Hepatocyte (in vitro differentiated cells): ENCODE measurements around the gene ZFYVE27. TPM values are rescaled to one million over a fixed set of nuclear protein-coding genes. Genes with fewer than 3 reads are reported as not detected.

Experiments used
- DNase-seq: peaks from one replicate; pipeline ENCODE4 v3.0.0-alpha.2; 2016; ENCODE audit warnings: low spot score
- H2AFZ ChIP-seq: fragments of 200-600 bp; sonication (generic); 2 replicates; pipeline ENCODE4 v1.6.0; 2016; ENCODE audit warnings: antibody characterized with exemption, mild to moderate bottlenecking
- H3K27ac ChIP-seq: fragments of 200-600 bp; sonication (generic); 2 replicates; pipeline ENCODE4 v1.5.1; 2016; ENCODE audit warnings: mild to moderate bottlenecking
- H3K27me3 ChIP-seq: fragments of 200-600 bp; sonication (generic); 2 replicates; pipeline ENCODE4 v1.6.1; 2016
- H3K36me3 ChIP-seq: fragments of 200-600 bp; sonication (generic); replicated peaks from 2 replicates; pipeline ENCODE4 v1.5.1; 2016; ENCODE audit warnings: low read depth; ENCODE audit not compliant: insufficient read depth
- H3K4me1 ChIP-seq: fragments of 200-600 bp; sonication (generic); 2 replicates; pipeline ENCODE4 v1.5.1; 2016; ENCODE audit warnings: mild to moderate bottlenecking, moderate library complexity; ENCODE audit not compliant: insufficient read depth
- H3K4me2 ChIP-seq: fragments of 200-600 bp; sonication (generic); 2 replicates; pipeline ENCODE4 v1.6.0; 2016
- H3K4me3 ChIP-seq: fragments of 200-600 bp; sonication (generic); 2 replicates; pipeline ENCODE4 v1.5.1; 2016; ENCODE audit warnings: mild to moderate bottlenecking
- H3K79me2 ChIP-seq: fragments of 200-600 bp; sonication (generic); 2 replicates; pipeline ENCODE4 v1.6.0; 2017; ENCODE audit warnings: mild to moderate bottlenecking
- H3K9me2 ChIP-seq: fragments of 200-600 bp; sonication (generic); replicated peaks from 2 replicates; pipeline ENCODE4 v1.6.0; 2017; ENCODE audit warnings: mild to moderate bottlenecking; ENCODE audit not compliant: insufficient read depth
- H3K9me3 ChIP-seq: fragments of 200-600 bp; sonication (generic); 2 replicates; pipeline ENCODE4 v1.5.1; 2016; ENCODE audit warnings: low read depth, mild to moderate bottlenecking
- H4K20me1 ChIP-seq: fragments of 200-600 bp; sonication (generic); 2 replicates; pipeline ENCODE4 v1.6.0; 2016; ENCODE audit warnings: mild to moderate bottlenecking; ENCODE audit not compliant: insufficient read depth, poor library complexity, severe bottlenecking
- CTCF ChIP-seq: fragments of 200-600 bp; sonication (generic); IDR thresholded peaks from 2 replicates; pipeline ENCODE4 v1.5.1; 2016; ENCODE audit warnings: antibody characterized with exemption, mild to moderate bottlenecking; ENCODE audit not compliant: poor library complexity
- EZH2 ChIP-seq: fragments of 200-600 bp; sonication (generic); IDR thresholded peaks from 2 replicates; pipeline ENCODE4 v1.6.1; 2016; ENCODE audit warnings: antibody characterized with exemption, mild to moderate bottlenecking, borderline replicate concordance
- EZH2phosphoT487 ChIP-seq: fragments of 200-600 bp; sonication (generic); IDR thresholded peaks from one replicate; pipeline ENCODE4 v1.6.1; 2018; ENCODE audit warnings: antibody characterized with exemption, mild to moderate bottlenecking, low read depth, moderate library complexity; ENCODE audit not compliant: unreplicated experiment, severe bottlenecking
- WGBS: methylation state at CpG from one replicate; pipeline ENCODE4 v1.1.6; 2016; ENCODE audit warnings: low lambda C conversion rate; ENCODE audit errors: missing lambda C conversion rate; 5-methylcytosine and 5-hydroxymethylcytosine counted together
- polyA plus RNA-seq: library from polyadenylated mRNA; unstranded; fragments of >200 nt; fragmentation: Nextera tagmentation; extraction: Ambion mirVana; gene quantifications from 2 replicates; pipeline ENCODE4 v1.2.1, GENCODE V29; 2016
- total RNA-seq: library from RNA; depleted of rRNA; stranded (reverse); fragments of >200 nt; gene quantifications from 2 replicates; pipeline ENCODE4 v1.2.3, GENCODE V29; 2014

Gene ZFYVE27
- total and polyA plus RNA-seq, 2 experiments from 2014 or later: 24.9 to 30.3 TPM

DNA sequence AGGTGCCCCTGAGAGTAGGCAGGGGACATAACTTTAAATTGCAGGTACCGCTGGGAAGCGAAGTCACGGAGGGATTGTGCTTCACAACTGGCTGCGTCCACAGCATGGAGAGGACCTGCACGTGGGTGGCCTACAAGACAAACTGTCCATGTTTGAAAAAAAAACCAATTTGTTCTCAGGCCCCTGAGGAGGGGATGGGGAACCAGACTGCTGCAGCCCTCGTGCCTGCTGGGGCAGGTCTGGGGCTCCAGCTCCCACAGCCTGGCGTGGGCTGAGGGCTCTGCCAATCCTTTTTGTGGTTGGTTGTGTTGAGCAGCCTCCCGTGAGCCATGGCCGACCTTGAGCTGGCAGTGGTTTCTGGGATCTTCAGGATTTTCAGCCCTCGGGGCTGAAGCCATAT, 25.1 kb downstream of the ZFYVE27 start:
- no peak overlapping the region for H2AFZ ChIP-seq
- no peaks in the 10 kb centered on the region for H3K9me2 ChIP-seq
- no peak overlapping the region for H3K27ac ChIP-seq
- no peaks in the 10 kb centered on the region for H4K20me1 ChIP-seq
- no peaks in the 10 kb centered on the region for H3K79me2 ChIP-seq
- H3K4me1 ChIP-seq: no peaks in the 10 kb centered on the region
- TF ChIP-seq EZH2phosphoT487: no peak
- no peak for TF ChIP-seq EZH2
- no peak for TF ChIP-seq CTCF
- H3K4me2 ChIP-seq: no peak overlapping the region
- no peaks in the 10 kb centered on the region for H3K36me3 ChIP-seq
- 95% methylated on average over 10 of the region's 10 CpGs for WGBS
- no peaks in the 10 kb centered on the region for H3K27me3 ChIP-seq
- no peak for DNase-seq
- H3K9me3 ChIP-seq: no peaks in the 10 kb centered on the region
- no peak overlapping the region for H3K4me3 ChIP-seq

GRCh38 chr10:97762816-97763215, 25.9 kb downstream of the ZFYVE27 start:
- no peaks in the 10 kb centered on the region for H3K36me3 ChIP-seq
- H2AFZ ChIP-seq: no peak overlapping the region
- peak overlapping the region; percentile 16 for H3K27ac ChIP-seq
- no peaks in the 10 kb centered on the region for H3K4me1 ChIP-seq
- H3K9me2 ChIP-seq: no peaks in the 10 kb centered on the region
- H3K4me2 ChIP-seq: no peak overlapping the region
- no peaks in the 10 kb centered on the region for H4K20me1 ChIP-seq
- no peak for TF ChIP-seq EZH2
- no peak for TF ChIP-seq CTCF
- no peak for TF ChIP-seq EZH2phosphoT487
- no peaks in the 10 kb centered on the region for H3K79me2 ChIP-seq
- H3K9me3 ChIP-seq: no peaks in the 10 kb centered on the region
- H3K4me3 ChIP-seq: no peak overlapping the region
- no peaks in the 10 kb centered on the region for H3K27me3 ChIP-seq
- no peak for DNase-seq
- WGBS: 70% methylated on average over 5 of the region's 5 CpGs

- Histone ChIP-seq H3K4me1 (no peaks in the 10 kb centered on the region), H2AFZ (no peak overlapping the region), H3K9me3 (no peaks in the 10 kb centered on the region), H3K4me3 (no peak overlapping the region), H3K9me2 (no peaks in the 10 kb centered on the region), H3K36me3 (no peaks in the 10 kb centered on the region), H3K79me2 (no peaks in the 10 kb centered on the region), H3K27ac (peak overlapping the region; percentile 16), H3K4me2 (no peak overlapping the region), H4K20me1 (no peaks in the 10 kb centered on the region), H3K27me3 (no peaks in the 10 kb centered on the region)
- no peak for DNase-seq
- TF ChIP-seq CTCF (no peak), EZH2 (no peak), EZH2phosphoT487 (no peak)
- WGBS: 100% methylated on average over 2 of the region's 2 CpGs
Observed at GRCh38 chr10:97763411-97763810, 26.5 kb downstream of the ZFYVE27 start.

GRCh38 chr10:97763947-97764346, 27.0 kb downstream of the ZFYVE27 start:
- no peaks in the 10 kb centered on the region for H3K36me3 ChIP-seq
- H3K4me2 ChIP-seq: no peak overlapping the region
- no peaks in the 10 kb centered on the region for H3K9me3 ChIP-seq
- no peaks in the 10 kb centered on the region for H3K9me2 ChIP-seq
- TF ChIP-seq EZH2 (no peak), EZH2phosphoT487 (no peak), CTCF (no peak)
- peaks cover 3% of the 10 kb centered on the region for H3K27me3 ChIP-seq
- peak overlapping the region; percentile 23 for H3K27ac ChIP-seq
- H4K20me1 ChIP-seq: no peaks in the 10 kb centered on the region
- H2AFZ ChIP-seq: no peak overlapping the region
- H3K4me1 ChIP-seq: no peaks in the 10 kb centered on the region
- WGBS: 90% methylated on average over 3 of the region's 3 CpGs
- no peak for DNase-seq
- no peaks in the 10 kb centered on the region for H3K79me2 ChIP-seq
- H3K4me3 ChIP-seq: no peak overlapping the region
